Measurements from ENCODE around the gene LHFPL6.

DNA sequence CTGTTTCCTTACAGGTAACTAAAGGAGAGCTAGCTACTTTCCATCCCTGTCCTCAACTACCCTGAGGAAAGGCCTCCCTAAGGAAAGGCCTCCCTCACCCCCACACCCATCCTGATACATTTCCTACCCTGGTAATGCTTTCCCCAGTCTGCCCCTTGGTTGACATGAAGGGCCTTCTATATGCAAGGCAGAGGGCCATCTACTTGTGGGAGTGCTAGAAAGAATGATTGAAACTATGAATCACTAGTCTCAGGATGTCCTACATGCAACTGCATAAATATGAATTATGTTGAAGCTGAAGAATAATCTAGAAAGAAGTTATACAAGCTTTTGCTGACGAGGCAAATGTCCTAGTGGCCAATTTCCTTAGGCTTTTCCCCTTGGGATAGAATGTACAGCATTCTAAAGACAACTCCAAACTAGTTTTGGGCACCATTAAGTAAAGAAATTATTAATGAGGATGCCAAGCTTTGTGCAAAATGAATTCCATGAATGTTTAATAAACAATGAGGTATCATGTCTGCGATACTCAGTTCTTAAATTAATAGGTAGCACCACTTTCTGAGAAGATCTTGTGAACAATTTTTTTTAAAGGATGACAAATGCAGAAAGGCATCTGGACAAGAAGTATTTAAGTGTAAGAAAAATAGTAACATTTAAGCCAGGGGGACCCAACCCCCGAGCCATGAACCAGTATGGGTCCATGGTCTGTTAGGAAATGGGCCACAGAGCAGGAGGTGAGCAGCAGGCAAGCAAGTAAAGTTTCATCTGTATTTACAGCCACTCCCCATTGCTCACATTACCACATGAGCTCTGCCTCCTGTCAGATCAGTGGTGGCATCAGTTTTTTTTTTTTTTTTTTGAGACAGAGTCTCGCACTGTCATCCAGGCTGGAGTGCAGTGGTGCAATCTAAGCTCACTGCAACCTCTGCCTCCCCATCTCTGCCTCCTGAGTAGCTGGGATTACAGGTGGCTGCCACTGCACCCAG is 223.0 kb downstream of the LHFPL6 start:
- TF ChIP-seq POLR2AphosphoS5 (IDR thresholded peaks at IDR 0.05) = no peak
- no peak for TF ChIP-seq POLR2A (IDR thresholded peaks at IDR 0.05)
